GM23338 (cell line): Measurements from ENCODE around the gene PHLDB2.

Experiments used
- CREB1 ChIP-seq: fragments of 250-450 bp; sonication (Bioruptor Pico); IDR thresholded peaks from 2 replicates; pipeline ENCODE4 v1.5.0; 2020; ENCODE audit warnings: low read depth, mild to moderate bottlenecking, moderate library complexity
- EZH2 ChIP-seq: fragments of 200-600 bp; sonication (generic); IDR thresholded peaks from one replicate; pipeline ENCODE4 v1.8.0; 2017; ENCODE audit warnings: antibody characterized with exemption, mild to moderate bottlenecking, low read depth; ENCODE audit not compliant: unreplicated experiment
- EZH2phosphoT487 ChIP-seq: fragments of 200-600 bp; sonication (generic); IDR thresholded peaks from one replicate; pipeline ENCODE4 v1.8.1; 2018; ENCODE audit warnings: antibody characterized with exemption; ENCODE audit not compliant: unreplicated experiment
- JUNB ChIP-seq: IDR thresholded peaks from one replicate; pipeline ENCODE4 v1.6.1; 2016; ENCODE audit warnings: antibody characterized with exemption; ENCODE audit not compliant: unreplicated experiment
- NANOG ChIP-seq: IDR thresholded peaks from 2 replicates; pipeline ENCODE4 v1.6.1; 2016; ENCODE audit warnings: antibody characterized with exemption, borderline replicate concordance
- POLR2AphosphoS5 ChIP-seq: IDR thresholded peaks from 2 replicates; pipeline ENCODE4 v1.6.1; 2016; ENCODE audit warnings: antibody characterized with exemption, low read depth
- REST ChIP-seq: IDR thresholded peaks from one replicate; pipeline ENCODE4 v1.6.1; 2018; ENCODE audit warnings: antibody characterized with exemption; ENCODE audit not compliant: unreplicated experiment
- STAT1 ChIP-seq: IDR thresholded peaks from one replicate; pipeline ENCODE4 v1.6.1; 2016; ENCODE audit warnings: antibody characterized with exemption; ENCODE audit not compliant: unreplicated experiment
- ZNF114 ChIP-seq: fragments of 250-450 bp; sonication (Bioruptor Pico); IDR thresholded peaks from 2 replicates; pipeline ENCODE4 v1.5.0; 2020; ENCODE audit warnings: mild to moderate bottlenecking, moderate library complexity
- TF ChIP-seq, protein P1 (sequence below), 2 experiments: fragments of 200-600 bp in 1 of 2; sonication (generic) in 1 of 2; conservative IDR thresholded peaks; 2 replicates each; pipeline versions ENCODE4 v1.5.1 to v1.6.1; 2016 to 2017; ENCODE audit warnings: antibody characterized with exemption in 2 of 2, low read depth in 2 of 2, mild to moderate bottlenecking in 2 of 2, moderate library complexity in 1 of 2
- TF ChIP-seq, protein P2 (sequence below): IDR thresholded peaks from 2 replicates; pipeline ENCODE4 v1.6.1; 2016; ENCODE audit warnings: antibody characterized with exemption
- TF ChIP-seq, protein P3 (sequence below): fragments of 250-450 bp; sonication (Bioruptor Pico); IDR thresholded peaks from 2 replicates; pipeline ENCODE4 v1.5.0; 2020; ENCODE audit warnings: mild to moderate bottlenecking, moderate library complexity

- TF ChIP-seq, protein P1, sequence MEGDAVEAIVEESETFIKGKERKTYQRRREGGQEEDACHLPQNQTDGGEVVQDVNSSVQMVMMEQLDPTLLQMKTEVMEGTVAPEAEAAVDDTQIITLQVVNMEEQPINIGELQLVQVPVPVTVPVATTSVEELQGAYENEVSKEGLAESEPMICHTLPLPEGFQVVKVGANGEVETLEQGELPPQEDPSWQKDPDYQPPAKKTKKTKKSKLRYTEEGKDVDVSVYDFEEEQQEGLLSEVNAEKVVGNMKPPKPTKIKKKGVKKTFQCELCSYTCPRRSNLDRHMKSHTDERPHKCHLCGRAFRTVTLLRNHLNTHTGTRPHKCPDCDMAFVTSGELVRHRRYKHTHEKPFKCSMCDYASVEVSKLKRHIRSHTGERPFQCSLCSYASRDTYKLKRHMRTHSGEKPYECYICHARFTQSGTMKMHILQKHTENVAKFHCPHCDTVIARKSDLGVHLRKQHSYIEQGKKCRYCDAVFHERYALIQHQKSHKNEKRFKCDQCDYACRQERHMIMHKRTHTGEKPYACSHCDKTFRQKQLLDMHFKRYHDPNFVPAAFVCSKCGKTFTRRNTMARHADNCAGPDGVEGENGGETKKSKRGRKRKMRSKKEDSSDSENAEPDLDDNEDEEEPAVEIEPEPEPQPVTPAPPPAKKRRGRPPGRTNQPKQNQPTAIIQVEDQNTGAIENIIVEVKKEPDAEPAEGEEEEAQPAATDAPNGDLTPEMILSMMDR (conservative IDR thresholded peaks at IDR 0.05; ENCODE audit: low read depth in 2 of 2) = no peak
- TF ChIP-seq POLR2AphosphoS5 = no peak
- no peak for TF ChIP-seq EZH2
- TF ChIP-seq REST = no peak
- TF ChIP-seq EZH2phosphoT487 = no peak
- TF ChIP-seq, protein P2, sequence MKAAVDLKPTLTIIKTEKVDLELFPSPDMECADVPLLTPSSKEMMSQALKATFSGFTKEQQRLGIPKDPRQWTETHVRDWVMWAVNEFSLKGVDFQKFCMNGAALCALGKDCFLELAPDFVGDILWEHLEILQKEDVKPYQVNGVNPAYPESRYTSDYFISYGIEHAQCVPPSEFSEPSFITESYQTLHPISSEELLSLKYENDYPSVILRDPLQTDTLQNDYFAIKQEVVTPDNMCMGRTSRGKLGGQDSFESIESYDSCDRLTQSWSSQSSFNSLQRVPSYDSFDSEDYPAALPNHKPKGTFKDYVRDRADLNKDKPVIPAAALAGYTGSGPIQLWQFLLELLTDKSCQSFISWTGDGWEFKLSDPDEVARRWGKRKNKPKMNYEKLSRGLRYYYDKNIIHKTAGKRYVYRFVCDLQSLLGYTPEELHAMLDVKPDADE = no peak
- no peak for TF ChIP-seq NANOG
- TF ChIP-seq STAT1 = no peak
- TF ChIP-seq JUNB = no peak
- TF ChIP-seq, protein P3, sequence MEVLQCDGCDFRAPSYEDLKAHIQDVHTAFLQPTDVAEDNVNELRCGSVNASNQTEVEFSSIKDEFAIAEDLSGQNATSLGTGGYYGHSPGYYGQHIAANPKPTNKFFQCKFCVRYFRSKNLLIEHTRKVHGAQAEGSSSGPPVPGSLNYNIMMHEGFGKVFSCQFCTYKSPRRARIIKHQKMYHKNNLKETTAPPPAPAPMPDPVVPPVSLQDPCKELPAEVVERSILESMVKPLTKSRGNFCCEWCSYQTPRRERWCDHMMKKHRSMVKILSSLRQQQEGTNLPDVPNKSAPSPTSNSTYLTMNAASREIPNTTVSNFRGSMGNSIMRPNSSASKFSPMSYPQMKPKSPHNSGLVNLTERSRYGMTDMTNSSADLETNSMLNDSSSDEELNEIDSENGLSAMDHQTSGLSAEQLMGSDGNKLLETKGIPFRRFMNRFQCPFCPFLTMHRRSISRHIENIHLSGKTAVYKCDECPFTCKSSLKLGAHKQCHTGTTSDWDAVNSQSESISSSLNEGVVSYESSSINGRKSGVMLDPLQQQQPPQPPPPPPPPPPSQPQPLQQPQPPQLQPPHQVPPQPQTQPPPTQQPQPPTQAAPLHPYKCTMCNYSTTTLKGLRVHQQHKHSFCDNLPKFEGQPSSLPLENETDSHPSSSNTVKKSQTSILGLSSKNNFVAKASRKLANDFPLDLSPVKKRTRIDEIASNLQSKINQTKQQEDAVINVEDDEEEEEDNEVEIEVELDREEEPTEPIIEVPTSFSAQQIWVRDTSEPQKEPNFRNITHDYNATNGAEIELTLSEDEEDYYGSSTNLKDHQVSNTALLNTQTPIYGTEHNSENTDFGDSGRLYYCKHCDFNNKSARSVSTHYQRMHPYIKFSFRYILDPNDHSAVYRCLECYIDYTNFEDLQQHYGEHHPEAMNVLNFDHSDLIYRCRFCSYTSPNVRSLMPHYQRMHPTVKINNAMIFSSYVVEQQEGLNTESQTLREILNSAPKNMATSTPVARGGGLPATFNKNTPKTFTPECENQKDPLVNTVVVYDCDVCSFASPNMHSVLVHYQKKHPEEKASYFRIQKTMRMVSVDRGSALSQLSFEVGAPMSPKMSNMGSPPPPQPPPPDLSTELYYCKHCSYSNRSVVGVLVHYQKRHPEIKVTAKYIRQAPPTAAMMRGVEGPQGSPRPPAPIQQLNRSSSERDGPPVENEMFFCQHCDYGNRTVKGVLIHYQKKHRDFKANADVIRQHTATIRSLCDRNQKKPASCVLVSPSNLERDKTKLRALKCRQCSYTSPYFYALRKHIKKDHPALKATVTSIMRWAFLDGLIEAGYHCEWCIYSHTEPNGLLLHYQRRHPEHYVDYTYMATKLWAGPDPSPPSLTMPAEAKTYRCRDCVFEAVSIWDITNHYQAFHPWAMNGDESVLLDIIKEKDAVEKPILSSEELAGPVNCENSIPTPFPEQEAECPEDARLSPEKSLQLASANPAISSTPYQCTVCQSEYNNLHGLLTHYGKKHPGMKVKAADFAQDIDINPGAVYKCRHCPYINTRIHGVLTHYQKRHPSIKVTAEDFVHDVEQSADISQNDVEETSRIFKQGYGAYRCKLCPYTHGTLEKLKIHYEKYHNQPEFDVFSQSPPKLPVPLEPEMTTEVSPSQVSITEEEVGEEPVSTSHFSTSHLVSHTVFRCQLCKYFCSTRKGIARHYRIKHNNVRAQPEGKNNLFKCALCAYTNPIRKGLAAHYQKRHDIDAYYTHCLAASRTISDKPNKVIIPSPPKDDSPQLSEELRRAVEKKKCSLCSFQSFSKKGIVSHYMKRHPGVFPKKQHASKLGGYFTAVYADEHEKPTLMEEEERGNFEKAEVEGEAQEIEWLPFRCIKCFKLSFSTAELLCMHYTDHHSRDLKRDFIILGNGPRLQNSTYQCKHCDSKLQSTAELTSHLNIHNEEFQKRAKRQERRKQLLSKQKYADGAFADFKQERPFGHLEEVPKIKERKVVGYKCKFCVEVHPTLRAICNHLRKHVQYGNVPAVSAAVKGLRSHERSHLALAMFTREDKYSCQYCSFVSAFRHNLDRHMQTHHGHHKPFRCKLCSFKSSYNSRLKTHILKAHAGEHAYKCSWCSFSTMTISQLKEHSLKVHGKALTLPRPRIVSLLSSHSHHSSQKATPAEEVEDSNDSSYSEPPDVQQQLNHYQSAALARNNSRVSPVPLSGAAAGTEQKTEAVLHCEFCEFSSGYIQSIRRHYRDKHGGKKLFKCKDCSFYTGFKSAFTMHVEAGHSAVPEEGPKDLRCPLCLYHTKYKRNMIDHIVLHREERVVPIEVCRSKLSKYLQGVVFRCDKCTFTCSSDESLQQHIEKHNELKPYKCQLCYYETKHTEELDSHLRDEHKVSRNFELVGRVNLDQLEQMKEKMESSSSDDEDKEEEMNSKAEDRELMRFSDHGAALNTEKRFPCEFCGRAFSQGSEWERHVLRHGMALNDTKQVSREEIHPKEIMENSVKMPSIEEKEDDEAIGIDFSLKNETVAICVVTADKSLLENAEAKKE (CRISPR knock-in tag) = no peak
- no peak for TF ChIP-seq CREB1 (CRISPR knock-in tag)
- TF ChIP-seq ZNF114 (CRISPR knock-in tag) = no peak
These were observed 33.0 kb downstream of the PHLDB2 start for GRCh38 chr3:111892070-111892469.
